ENCODE measurements around the gene COIL.

DNA sequence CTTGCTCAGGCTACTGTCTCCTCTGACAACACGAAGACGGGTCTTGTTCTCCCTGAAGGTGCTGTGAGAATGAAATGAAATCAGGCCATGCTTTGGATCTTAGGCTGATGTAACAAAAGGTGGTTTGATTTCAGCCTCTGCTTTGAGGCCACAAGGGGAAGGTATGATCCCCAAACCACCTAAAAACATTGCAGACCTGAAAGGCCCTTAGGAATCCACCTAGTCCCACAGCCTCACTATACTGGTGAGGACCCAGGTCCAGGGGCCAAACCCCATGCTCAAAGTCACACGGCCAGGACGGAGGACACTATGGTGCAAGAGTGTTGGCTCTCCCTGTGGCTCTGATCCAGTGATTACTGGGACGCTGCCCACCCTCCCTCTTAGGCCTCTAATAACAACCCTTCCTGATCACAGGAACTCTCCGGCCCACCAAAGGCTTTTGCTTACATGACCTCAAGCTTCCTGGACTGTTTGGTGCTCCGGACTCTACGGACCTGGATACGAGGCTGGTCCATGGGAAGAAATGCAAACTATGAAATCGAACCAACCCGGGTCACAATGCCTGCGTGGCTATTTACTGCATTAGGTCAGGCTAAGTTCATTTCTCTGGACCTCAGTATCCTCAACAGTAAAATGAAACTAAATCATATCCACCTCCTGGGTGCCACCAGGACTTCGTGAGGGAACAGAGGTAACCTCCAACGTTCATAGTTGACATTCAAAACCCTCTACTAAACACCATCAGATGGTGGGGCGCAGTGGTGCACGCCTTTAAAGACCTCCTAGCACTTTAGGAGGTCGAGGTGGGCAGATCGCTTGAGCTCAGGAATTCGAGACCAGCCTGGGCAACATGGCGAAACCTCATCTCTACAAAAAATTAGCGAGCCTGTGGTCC lies 48.5 kb downstream of the COIL start:
- TF ChIP-seq POLR2A (IDR thresholded peaks at IDR 0.05; ENCODE audit: borderline replicate concordance, extremely low read depth, insufficient read depth, insufficient read length), result no peak
- TF ChIP-seq, protein P1, sequence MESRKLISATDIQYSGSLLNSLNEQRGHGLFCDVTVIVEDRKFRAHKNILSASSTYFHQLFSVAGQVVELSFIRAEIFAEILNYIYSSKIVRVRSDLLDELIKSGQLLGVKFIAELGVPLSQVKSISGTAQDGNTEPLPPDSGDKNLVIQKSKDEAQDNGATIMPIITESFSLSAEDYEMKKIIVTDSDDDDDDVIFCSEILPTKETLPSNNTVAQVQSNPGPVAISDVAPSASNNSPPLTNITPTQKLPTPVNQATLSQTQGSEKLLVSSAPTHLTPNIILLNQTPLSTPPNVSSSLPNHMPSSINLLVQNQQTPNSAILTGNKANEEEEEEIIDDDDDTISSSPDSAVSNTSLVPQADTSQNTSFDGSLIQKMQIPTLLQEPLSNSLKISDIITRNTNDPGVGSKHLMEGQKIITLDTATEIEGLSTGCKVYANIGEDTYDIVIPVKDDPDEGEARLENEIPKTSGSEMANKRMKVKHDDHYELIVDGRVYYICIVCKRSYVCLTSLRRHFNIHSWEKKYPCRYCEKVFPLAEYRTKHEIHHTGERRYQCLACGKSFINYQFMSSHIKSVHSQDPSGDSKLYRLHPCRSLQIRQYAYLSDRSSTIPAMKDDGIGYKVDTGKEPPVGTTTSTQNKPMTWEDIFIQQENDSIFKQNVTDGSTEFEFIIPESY (IDR thresholded peaks at IDR 0.05; ENCODE audit: extremely low read depth, insufficient replicate concordance, low read length), result no peak
- TF ChIP-seq EZH2phosphoT487 (IDR thresholded peaks at IDR 0.05; ENCODE audit: borderline replicate concordance), result no peak
- TF ChIP-seq EZH2 (IDR thresholded peaks at IDR 0.05), result no peak
- TF ChIP-seq, protein P2, sequence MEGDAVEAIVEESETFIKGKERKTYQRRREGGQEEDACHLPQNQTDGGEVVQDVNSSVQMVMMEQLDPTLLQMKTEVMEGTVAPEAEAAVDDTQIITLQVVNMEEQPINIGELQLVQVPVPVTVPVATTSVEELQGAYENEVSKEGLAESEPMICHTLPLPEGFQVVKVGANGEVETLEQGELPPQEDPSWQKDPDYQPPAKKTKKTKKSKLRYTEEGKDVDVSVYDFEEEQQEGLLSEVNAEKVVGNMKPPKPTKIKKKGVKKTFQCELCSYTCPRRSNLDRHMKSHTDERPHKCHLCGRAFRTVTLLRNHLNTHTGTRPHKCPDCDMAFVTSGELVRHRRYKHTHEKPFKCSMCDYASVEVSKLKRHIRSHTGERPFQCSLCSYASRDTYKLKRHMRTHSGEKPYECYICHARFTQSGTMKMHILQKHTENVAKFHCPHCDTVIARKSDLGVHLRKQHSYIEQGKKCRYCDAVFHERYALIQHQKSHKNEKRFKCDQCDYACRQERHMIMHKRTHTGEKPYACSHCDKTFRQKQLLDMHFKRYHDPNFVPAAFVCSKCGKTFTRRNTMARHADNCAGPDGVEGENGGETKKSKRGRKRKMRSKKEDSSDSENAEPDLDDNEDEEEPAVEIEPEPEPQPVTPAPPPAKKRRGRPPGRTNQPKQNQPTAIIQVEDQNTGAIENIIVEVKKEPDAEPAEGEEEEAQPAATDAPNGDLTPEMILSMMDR (IDR thresholded peaks at IDR 0.05 in 2 of 3, conservative IDR thresholded peaks at IDR 0.05 in 1 of 3; ENCODE audit: borderline replicate concordance in 1 of 3, insufficient read depth in 1 of 3, low read depth in 2 of 3, low read length in 2 of 3), result no peak
- TF ChIP-seq ZNF274 (IDR thresholded peaks at IDR 0.05; ENCODE audit: low read depth, low read length), result no peak
- TF ChIP-seq YY1 (IDR thresholded peaks at IDR 0.05; ENCODE audit: extremely low read depth, insufficient replicate concordance, low read depth, low read length), result no peak
- no peak for TF ChIP-seq RAD21 (IDR thresholded peaks at IDR 0.05; ENCODE audit: low read depth)
- no peak for TF ChIP-seq SRF (IDR thresholded peaks at IDR 0.05; ENCODE audit: low read depth)
- TF ChIP-seq POLR2AphosphoS5 (IDR thresholded peaks at IDR 0.05; ENCODE audit: low read depth, low read length), result no peak; the same call in 1 of the 2 replicates
- TF ChIP-seq ELF1 (IDR thresholded peaks at IDR 0.05; ENCODE audit: borderline replicate concordance, low read depth), result no peak
- TF ChIP-seq SIN3A (IDR thresholded peaks at IDR 0.05; ENCODE audit: low read depth), result no peak
- TF ChIP-seq, protein P3, sequence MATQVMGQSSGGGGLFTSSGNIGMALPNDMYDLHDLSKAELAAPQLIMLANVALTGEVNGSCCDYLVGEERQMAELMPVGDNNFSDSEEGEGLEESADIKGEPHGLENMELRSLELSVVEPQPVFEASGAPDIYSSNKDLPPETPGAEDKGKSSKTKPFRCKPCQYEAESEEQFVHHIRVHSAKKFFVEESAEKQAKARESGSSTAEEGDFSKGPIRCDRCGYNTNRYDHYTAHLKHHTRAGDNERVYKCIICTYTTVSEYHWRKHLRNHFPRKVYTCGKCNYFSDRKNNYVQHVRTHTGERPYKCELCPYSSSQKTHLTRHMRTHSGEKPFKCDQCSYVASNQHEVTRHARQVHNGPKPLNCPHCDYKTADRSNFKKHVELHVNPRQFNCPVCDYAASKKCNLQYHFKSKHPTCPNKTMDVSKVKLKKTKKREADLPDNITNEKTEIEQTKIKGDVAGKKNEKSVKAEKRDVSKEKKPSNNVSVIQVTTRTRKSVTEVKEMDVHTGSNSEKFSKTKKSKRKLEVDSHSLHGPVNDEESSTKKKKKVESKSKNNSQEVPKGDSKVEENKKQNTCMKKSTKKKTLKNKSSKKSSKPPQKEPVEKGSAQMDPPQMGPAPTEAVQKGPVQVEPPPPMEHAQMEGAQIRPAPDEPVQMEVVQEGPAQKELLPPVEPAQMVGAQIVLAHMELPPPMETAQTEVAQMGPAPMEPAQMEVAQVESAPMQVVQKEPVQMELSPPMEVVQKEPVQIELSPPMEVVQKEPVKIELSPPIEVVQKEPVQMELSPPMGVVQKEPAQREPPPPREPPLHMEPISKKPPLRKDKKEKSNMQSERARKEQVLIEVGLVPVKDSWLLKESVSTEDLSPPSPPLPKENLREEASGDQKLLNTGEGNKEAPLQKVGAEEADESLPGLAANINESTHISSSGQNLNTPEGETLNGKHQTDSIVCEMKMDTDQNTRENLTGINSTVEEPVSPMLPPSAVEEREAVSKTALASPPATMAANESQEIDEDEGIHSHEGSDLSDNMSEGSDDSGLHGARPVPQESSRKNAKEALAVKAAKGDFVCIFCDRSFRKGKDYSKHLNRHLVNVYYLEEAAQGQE (IDR thresholded peaks at IDR 0.05; ENCODE audit: low read depth), result no peak
- no peak for TF ChIP-seq FOSL1 (IDR thresholded peaks at IDR 0.05; ENCODE audit: low read depth)
